Breast epithelium (tissue), 4 donors: ENCODE measurements around the gene MUC2. TPM values are rescaled to one million over a fixed set of nuclear protein-coding genes. Genes with fewer than 3 reads are reported as not detected.
A peak's percentile ranks its signal among the peaks of the same experiment; 100 is the strongest.

Experiments used
- DNase-seq, 2 donors: peaks; one replicate each; pipeline ENCODE4 v3.0.0-alpha.2; 2019; ENCODE audit warnings: low spot score in 2 of 2
- H3K27ac ChIP-seq, 2 donors: fragments of 200-600 bp; sonication (generic) in 1 of 2; one replicate each; pipeline ENCODE4 v1.5.1; 2016 to 2019; ENCODE audit warnings: mild to moderate bottlenecking in 1 of 2
- H3K27me3 ChIP-seq, 2 donors: fragments of 200-600 bp; sonication (generic) in 1 of 2; one replicate each; pipeline versions ENCODE4 v1.5.1 to v1.6.0; 2017 to 2019; ENCODE audit warnings: control low read depth in 1 of 2, mild to moderate bottlenecking in 1 of 2
- H3K36me3 ChIP-seq: fragments of 200-600 bp; one replicate; pipeline ENCODE4 v1.5.1; 2019
- H3K4me1 ChIP-seq, 2 donors: fragments of 200-600 bp; sonication (generic); one replicate each; pipeline ENCODE4 v1.5.1; 2016 to 2019; ENCODE audit warnings: control low read depth in 1 of 2
- H3K4me3 ChIP-seq, 3 donors: fragments of 200-600 bp; sonication (generic); 1 replicate in 2 of 3; 2 replicates in 1 of 3; pipeline ENCODE4 v1.5.1; 2016 to 2019; ENCODE audit warnings: mild to moderate bottlenecking in 3 of 3, moderate library complexity in 2 of 3
- H3K9me3 ChIP-seq, 2 donors: fragments of 200-600 bp; sonication (generic) in 1 of 2; one replicate each; pipeline ENCODE4 v1.5.1; 2016 to 2019; ENCODE audit warnings: control low read depth in 1 of 2
- CTCF ChIP-seq, 3 donors: fragments of 450-650 bp; IDR thresholded peaks; one replicate each; pipeline ENCODE4 v1.5.1; 2016 to 2017; ENCODE audit warnings: antibody characterized with exemption in 3 of 3, mild to moderate bottlenecking in 3 of 3, moderate library complexity in 3 of 3
- POLR2A ChIP-seq: fragments of 450-650 bp; IDR thresholded peaks from one replicate; pipeline ENCODE4 v1.6.1; 2016; ENCODE audit warnings: antibody characterized with exemption, mild to moderate bottlenecking, moderate library complexity
- POLR2AphosphoS5 ChIP-seq, 3 donors: sonication (generic); formaldehyde crosslinking; IDR thresholded peaks; one replicate each; pipeline ENCODE4 v1.6.1; 2017; ENCODE audit warnings: antibody characterized with exemption in 3 of 3
- intact Hi-C: fragments of 100-400 bp; cut with DNase I; formaldehyde crosslinking; loops from one replicate; pipeline ENCODE4 v1.15.1; 2023; ENCODE audit warnings: low total_unique reads
- total RNA-seq, 3 donors: library from RNA; depleted of rRNA; stranded (reverse); fragments of >200 nt; gene quantifications; one replicate each; pipeline ENCODE4 v1.1.0, GENCODE V29; 2016

The MUC2 gene
- total RNA-seq, 3 donors from 2014 or later: 0.66 TPM; not detected in 2

- Histone ChIP-seq H3K27ac (no peak overlapping the region), H3K36me3 (no peaks in the 10 kb centered on the region), H3K27me3 (peaks cover 0 to 61% of the 10 kb centered on the region in 2 donors), H3K4me1 (no peaks in the 10 kb centered on the region), H3K4me3 (no peak overlapping the region), H3K9me3 (no peaks in the 10 kb centered on the region)
- TF ChIP-seq CTCF (IDR thresholded peaks at IDR 0.05) (no peak), POLR2A (no peak), POLR2AphosphoS5 (IDR thresholded peaks at IDR 0.05) (no peak)
- no peak for DNase-seq
- intact Hi-C loops: no loop called here
These were observed 37.1 kb upstream of the MUC2 start for GRCh38 chr11:1037506-1038055.

- no peaks in the 10 kb centered on the region for H3K9me3 ChIP-seq
- DNase-seq: no peak
- no peaks in the 10 kb centered on the region for H3K4me1 ChIP-seq
- no peak overlapping the region for H3K4me3 ChIP-seq
- peaks cover 0 to 61% of the 10 kb centered on the region in 2 donors for H3K27me3 ChIP-seq
- no peak overlapping the region for H3K27ac ChIP-seq
- intact Hi-C loops: no loop called here
- TF ChIP-seq POLR2AphosphoS5 (IDR thresholded peaks at IDR 0.05): no peak
- no peak for TF ChIP-seq CTCF (IDR thresholded peaks at IDR 0.05)
- TF ChIP-seq POLR2A: no peak
- no peaks in the 10 kb centered on the region for H3K36me3 ChIP-seq
These were observed 36.3 kb upstream of the MUC2 start for GRCh38 chr11:1038361-1038760.

- intact Hi-C loops: no loop called here
- H3K27me3 ChIP-seq: peaks cover 0 to 61% of the 10 kb centered on the region in 2 donors
- no peak overlapping the region for H3K27ac ChIP-seq
- DNase-seq: no peak
- H3K4me1 ChIP-seq: no peaks in the 10 kb centered on the region
- no peak for TF ChIP-seq CTCF (IDR thresholded peaks at IDR 0.05)
- no peak for TF ChIP-seq POLR2AphosphoS5 (IDR thresholded peaks at IDR 0.05)
- no peak for TF ChIP-seq POLR2A
- H3K36me3 ChIP-seq: no peaks in the 10 kb centered on the region
- H3K4me3 ChIP-seq: no peak overlapping the region
- H3K9me3 ChIP-seq: no peaks in the 10 kb centered on the region
These were observed 35.8 kb upstream of the MUC2 start for GRCh38 chr11:1038921-1039320.

GRCh38 chr11:1039481-1040427, 34.9 kb upstream of the MUC2 start:
- Histone ChIP-seq H3K27me3 (peaks cover 0 to 53% of the 10 kb centered on the region in 2 donors), H3K27ac (peak overlapping the region in 1 of 2 donors; percentile 51)
- DNase-seq: peak in 1 of 2 donors; percentile 31

More at GRCh38 chr11:1039481-1040427, 34.9 kb upstream of the MUC2 start:
- intact Hi-C loops: no loop called here
- H3K4me1 ChIP-seq: no peaks in the 10 kb centered on the region
- no peaks in the 10 kb centered on the region for H3K36me3 ChIP-seq
- H3K9me3 ChIP-seq: no peaks in the 10 kb centered on the region
- no peak for TF ChIP-seq POLR2AphosphoS5 (IDR thresholded peaks at IDR 0.05)
- no peak for TF ChIP-seq POLR2A
- no peak for TF ChIP-seq CTCF (IDR thresholded peaks at IDR 0.05)
- no peak overlapping the region for H3K4me3 ChIP-seq
